ENCODE results near the gene TNFAIP3. TPM values are rescaled to one million over a fixed set of nuclear protein-coding genes. Genes with fewer than 3 reads are reported as not detected.

Gene TNFAIP3
- total RNA-seq, 6 donors from 2014 or later: 35.3 to 76.4 (median 52.2) TPM

- no peak overlapping the region for H3K4me3 ChIP-seq
- TF ChIP-seq POLR2A (IDR thresholded peaks at IDR 0.05) (no peak), CTCF (IDR thresholded peaks at IDR 0.05) (no peak), EP300 (IDR thresholded peaks at IDR 0.05) (no peak), POLR2AphosphoS5 (IDR thresholded peaks at IDR 0.05) (no peak)
- WGBS, 2 donors: 95 to 100% methylated on average over 1 of the region's 1 CpG
- H3K4me1 ChIP-seq: no peaks in the 10 kb centered on the region
- H3K27ac ChIP-seq: no peak overlapping the region
- H3K9me3 ChIP-seq: no peaks in the 10 kb centered on the region
- ATAC-seq (ENCODE audit: low FRiP score in 2 of 2) (no peak), DNase-seq (no peak)
- no peaks in the 10 kb centered on the region for H3K36me3 ChIP-seq
- H3K27me3 ChIP-seq: no peaks in the 10 kb centered on the region
These were observed 50.7 kb downstream of the TNFAIP3 start for GRCh38 chr6:137917551-137918325.

DNA sequence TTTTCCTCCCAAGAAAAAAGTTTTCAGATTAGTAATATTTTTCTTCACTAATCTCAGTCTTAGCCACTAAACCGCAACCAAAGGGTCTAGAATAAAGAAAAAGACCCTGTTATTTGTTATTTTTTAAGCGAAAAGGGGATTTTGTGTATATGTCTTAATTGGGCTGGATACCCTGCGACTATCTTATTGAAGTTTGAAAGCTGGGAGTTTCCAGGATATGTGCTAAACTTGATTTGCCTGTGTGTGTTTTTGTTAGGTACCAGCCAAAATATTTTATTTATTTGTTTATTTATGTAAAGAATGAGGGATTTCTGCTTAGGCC lies 52.4 kb downstream of the TNFAIP3 start:
- ATAC-seq (ENCODE audit: low FRiP score in 2 of 2): no peak
- Histone ChIP-seq H3K36me3 (no peaks in the 10 kb centered on the region), H3K4me3 (no peak overlapping the region), H3K27me3 (no peaks in the 10 kb centered on the region), H3K9me3 (no peaks in the 10 kb centered on the region), H3K4me1 (no peaks in the 10 kb centered on the region), H3K27ac (no peak overlapping the region)
- TF ChIP-seq POLR2A (IDR thresholded peaks at IDR 0.05): no peak
- no peak for TF ChIP-seq POLR2AphosphoS5 (IDR thresholded peaks at IDR 0.05)
- no peak for TF ChIP-seq EP300 (IDR thresholded peaks at IDR 0.05)
- no peak for TF ChIP-seq CTCF (IDR thresholded peaks at IDR 0.05)
- no peak for DNase-seq
- WGBS, 2 donors: 88 to 90% methylated on average over 3 of the region's 3 CpGs

DNA sequence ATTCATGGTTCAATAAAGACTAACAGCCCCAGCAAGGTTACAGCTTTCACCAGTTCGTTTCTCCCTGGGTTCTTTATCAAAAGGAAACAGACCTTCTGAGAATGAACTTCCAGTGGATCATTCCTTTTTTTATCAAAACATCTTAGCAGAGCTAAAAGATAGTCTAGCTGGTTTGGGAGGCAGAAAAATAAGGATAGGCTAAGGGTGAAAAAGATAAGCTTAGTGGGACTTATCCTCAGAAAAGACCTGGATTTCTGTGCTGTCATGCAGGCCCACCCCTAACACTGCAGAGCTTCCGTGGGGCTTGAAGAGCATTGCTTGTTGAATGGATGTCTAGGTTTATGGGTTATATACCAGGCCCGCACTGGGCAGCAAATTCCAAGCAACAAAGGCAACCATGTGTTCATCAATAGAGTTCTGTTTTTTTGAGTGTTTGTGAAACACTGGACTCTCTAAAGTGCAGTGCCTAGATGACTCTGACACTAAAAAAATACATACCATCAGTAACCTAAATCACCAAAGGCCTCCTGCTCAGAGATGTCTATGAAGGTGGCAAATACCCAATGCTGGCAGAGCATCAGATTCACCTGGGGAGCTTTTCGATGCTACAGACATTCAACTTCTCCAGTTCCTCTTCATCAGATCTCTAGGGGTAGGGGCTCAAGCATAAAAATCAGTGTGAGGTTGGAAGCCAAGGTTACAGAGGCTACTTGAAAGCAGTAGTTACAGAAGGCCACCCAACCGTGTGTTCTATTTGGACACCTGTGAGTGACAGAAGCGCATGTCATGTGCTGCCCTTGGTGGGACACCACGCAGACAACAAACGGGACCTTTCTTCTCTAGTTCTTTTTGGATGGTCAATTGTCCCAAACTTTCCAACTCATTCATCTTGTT lies 53.0 kb downstream of the TNFAIP3 start:
- 86 to 87% methylated on average over 8 of the region's 8 CpGs for WGBS, 2 donors
- ATAC-seq (ENCODE audit: low FRiP score in 2 of 2): no peak
- H3K36me3 ChIP-seq: no peaks in the 10 kb centered on the region
- H3K27me3 ChIP-seq: no peaks in the 10 kb centered on the region
- no peak overlapping the region for H3K27ac ChIP-seq
- H3K4me1 ChIP-seq: no peaks in the 10 kb centered on the region
- no peak for TF ChIP-seq CTCF (IDR thresholded peaks at IDR 0.05)
- no peak for TF ChIP-seq EP300 (IDR thresholded peaks at IDR 0.05)
- no peak for TF ChIP-seq POLR2A (IDR thresholded peaks at IDR 0.05)
- no peak overlapping the region for H3K4me3 ChIP-seq
- no peak for DNase-seq
- H3K9me3 ChIP-seq: no peaks in the 10 kb centered on the region

DNA sequence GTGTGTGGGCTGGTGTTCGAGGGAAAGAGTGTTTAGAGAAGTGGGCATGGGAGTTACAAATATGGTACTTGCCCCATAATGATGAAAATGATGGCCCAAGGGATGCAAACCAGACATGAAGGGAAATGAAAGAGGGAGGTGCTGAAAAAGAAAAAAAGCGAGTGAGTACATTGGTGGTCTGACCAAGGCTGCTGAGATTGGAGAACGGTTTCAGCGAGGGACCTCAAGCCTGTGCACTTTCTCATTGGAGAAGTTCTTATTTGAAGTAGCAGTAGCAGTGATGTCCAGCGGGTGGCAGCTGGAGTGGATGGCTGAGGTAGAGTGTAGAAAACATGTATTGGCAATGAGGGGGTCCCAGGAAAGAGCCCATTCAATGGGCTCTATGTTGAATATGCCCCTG lies 54.8 kb downstream of the TNFAIP3 start:
- Histone ChIP-seq H3K27me3 (no peaks in the 10 kb centered on the region), H3K36me3 (no peaks in the 10 kb centered on the region), H3K4me3 (no peak overlapping the region), H3K4me1 (peaks cover under 1 to 8% (median 5%) of the 10 kb centered on the region in 4 donors), H3K27ac (no peak overlapping the region), H3K9me3 (no peaks in the 10 kb centered on the region)
- 82 to 89% methylated on average over 5 of the region's 5 CpGs for whole genome bisulfite sequencing, 2 donors
- ATAC-seq (ENCODE audit: low FRiP score in 2 of 2) (no peak), DNase-seq (no peak)
- TF ChIP-seq EP300 (IDR thresholded peaks at IDR 0.05): no peak
- TF ChIP-seq POLR2A (IDR thresholded peaks at IDR 0.05): no peak
- TF ChIP-seq POLR2AphosphoS5 (IDR thresholded peaks at IDR 0.05): no peak
- TF ChIP-seq CTCF (IDR thresholded peaks at IDR 0.05): no peak
